ENCODE measurements around the gene IQSEC1.
A peak's percentile ranks its signal among the peaks of the same experiment; 100 is the strongest.

Gene IQSEC1

GRCh38 chr3:12969486-12969885 is 103.7 kb downstream of the IQSEC1 start:
- DNase-seq (ENCODE audit: low read depth in 2 of 2): no peak

DNA sequence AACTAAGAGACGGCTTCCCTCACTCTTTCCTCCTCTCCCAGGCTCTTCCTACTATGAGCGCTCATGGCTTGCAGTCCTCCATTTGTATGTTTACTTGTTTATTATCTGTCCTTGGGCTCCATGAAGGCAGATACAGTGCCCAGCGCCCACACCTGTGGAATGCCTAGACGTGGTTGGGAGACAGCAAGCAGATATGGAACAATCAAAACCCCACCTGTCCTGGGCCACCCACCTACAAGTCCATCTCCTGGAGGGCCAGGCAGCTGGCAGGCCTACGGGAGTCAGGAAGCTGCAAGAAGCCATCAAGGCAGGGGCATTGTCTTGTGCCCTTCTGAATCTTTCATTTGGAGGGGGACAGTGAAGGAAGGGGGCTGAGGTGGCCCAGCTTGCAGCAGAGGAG is 104.7 kb downstream of the IQSEC1 start:
- no peak for DNase-seq (ENCODE audit: low read depth in 2 of 2)

DNA sequence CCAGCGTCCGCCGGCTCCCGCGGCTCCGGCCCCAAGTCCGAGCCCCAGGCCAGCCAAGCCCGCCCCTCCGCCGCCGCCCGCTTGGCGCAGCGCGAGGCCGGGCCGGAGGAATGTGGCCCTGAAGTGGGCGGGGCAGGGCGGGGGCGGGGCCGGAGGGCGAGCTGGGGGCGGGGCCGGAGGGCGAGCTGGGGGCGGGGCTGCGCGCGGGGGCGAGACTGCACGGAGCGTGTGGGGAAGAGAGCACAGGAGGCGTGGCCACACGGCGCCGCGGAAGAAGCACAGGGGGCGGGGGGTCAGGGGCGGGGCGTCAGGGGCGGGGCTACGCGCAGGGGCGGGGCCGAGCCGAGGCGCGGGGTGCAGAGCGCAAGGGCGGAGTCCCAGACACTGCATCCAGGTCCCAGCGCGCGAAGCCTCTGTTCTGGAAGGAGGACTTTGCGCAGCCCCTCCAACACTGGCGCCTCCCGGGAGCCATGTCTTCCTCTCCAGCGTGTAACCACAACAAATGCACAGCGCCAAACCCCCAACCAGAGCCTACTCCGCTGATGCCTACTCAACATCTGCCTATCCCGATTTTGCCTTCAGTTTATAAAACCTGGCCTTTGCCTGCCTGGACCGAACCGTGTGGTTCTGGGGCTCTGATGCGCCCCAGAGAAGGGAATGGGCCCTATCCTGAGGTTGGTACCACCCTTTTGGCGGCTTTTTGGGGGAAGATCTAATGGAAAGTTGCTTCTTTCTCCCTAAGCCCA is 105.5 kb downstream of the IQSEC1 start:
- peak; percentile 78 to 83 for DNase-seq (ENCODE audit: low read depth in 2 of 2)

- DNase-seq (ENCODE audit: low read depth in 2 of 2): no peak
Measured at GRCh38 chr3:12966847-12967605, 106.2 kb downstream of the IQSEC1 start.

DNA sequence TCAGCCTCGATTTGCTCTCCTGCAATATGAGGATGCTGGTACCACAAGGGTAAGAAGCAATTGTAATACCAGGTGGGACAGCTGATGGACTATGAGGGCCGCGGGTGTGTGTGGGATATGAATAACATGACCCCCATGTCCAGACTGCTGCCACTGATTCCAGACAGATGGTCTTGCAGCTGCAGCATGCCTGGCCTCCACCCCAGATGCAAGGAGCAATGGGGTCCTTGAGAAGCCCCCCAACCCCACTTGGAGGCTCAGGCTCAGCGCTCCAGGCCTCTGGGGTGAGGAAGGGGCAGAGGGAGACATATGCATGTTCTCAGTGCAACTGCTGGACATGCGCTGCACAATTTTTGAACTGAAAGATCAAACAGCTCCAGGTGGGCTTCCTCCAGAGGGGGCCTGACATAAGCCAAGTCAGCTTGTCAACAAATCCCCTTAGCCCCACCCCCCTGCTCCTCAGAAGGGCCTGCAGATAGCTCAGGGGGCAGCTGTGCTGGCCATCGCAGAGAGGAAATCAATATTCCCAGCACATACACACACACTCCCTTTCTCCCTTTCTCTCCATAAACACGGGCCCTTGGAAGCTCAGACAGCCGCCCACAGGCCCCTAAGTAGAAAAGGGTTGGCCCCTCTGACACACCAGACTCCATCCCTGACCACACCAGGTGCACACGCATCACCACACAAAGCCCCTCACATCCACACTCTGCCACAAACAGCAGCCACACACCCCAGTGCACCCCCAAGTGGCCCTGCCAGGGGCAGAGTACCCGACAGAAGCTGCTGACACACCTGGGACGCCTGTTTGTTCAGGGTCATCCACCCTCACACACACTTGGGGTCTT is 107.0 kb downstream of the IQSEC1 start:
- DNase-seq (ENCODE audit: low read depth in 2 of 2): no peak

DNA sequence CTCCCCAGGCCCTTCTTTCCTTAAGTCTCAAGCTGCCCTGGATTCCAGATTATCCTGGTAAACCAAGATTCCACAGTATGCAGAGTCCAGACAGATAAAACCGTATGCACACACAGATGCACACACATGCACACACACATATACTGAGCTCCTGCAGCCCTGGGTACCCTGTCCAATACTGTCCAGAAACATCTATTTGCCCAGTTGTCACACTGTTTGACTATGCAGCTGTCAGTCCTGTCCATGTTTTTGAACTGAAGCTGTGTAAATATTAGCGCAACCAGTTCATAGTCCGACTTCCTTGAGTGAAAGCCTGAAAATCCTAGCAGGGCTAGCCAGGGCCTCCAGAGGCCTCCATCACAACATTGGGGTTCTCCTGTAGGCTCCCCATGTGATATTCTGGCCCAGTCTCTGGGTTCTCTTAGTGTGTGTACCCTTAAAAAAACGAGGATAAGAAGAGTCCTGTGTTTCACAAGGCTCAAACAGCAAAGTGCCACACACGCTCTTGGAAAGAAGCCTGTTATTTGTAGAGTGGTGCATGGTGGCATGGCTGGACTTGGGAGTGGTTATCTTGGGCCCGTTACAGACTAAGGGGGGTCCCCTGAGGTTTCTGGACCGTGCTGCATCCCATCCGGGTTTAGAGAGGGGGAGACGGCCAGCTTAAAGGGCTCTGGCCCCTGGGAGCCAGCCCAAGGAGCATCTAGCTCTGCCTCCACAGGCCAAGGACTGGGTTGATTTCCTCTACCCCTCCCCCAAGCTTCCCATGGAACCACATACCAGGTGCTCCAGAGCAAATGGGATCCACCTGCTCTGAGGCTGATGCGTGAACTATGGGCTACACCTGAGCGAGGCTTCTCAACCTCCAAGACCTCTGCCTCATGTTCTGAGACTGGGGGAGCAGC is 108.3 kb downstream of the IQSEC1 start:
- no peak for DNase-seq (ENCODE audit: low read depth in 2 of 2)

DNA sequence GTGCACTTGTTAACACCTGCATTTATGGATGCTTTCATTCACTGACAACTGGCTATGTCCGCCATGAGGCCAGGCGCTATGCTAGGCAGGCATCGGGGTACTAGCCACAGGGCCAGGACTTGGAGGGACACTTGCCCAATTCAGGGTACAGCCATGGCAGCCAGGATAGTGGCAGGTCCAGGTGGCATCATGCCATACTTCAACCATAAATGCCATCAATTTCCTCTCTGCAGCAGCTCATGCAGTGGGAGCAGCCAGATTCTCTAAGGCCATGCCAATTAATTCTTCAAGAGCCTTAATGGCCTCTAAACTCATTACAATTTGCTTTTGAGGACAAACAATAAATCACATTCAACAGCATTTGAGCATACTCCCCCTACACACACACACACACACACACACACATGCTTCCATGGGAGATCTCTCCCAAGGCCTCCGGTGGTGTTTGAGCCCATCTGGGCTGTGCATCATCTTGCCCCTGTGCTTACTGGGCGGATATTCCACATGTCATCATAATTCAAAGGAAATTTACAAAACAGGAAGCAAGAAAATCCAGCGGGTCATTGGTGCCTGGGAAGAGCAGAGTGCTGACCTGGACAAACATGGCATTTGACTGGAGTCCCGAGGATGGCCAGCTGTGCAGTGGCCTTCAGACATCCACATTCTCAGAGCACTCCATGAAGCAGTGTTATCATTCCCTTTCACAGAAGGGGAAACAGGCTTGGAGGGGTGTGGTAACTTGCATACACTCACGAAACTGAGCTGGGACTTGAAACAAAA is 109.1 kb downstream of the IQSEC1 start:
- no peak for DNase-seq (ENCODE audit: low read depth in 2 of 2)

DNA sequence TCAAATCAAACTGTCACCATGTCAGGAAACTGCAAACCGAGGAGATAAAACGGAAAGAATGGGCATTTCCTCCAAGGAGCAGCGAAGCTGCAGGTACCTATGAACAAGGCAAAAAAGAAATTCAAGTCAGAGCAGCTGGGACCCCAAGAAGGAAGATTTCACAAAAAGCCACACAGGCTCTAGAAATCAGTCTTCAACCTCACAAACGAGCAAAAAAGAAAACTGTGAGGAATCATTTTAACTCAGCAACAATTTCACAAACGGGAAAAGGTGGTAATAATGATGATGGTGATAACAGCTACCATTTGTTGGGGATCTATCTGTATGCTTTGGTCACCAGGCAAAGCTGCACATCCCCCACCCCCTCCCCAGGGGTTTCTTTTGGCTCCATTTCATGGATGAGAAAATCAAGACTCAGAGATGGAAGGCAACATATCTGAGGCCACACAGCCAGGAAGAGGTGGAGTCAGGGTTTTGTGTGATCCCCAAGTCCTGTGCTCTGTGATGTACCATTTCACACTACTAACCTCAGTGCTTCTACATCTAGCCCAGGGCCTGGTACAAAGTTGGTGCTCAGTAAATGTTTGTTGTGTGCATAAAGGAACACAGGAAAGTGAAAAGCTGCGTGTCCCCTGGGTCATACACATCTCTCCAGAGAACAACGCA is 109.9 kb downstream of the IQSEC1 start:
- no peak for DNase-seq (ENCODE audit: low read depth in 2 of 2)

DNA sequence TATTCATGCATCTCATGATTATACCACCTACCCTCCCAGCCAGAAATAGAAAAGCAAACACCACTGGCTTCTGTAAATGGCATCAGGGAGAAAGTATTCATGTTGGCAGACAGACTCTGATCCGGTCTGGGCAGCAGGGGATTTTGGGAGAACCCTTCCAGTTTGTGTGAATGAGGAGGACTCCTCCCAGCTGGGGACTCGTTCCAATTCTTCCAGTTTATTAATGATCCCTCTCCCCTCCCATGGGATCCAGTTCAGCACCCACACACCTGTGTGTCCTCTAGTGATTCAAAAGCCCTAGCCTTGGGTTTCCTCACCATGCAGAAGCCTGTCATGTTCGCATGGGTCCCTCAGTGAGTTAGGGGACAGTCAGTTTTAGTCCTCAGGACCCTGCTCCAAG is 110.9 kb downstream of the IQSEC1 start:
- DNase-seq (ENCODE audit: low read depth in 2 of 2): no peak

GRCh38 chr3:12961697-12962036 is 111.6 kb downstream of the IQSEC1 start:
- no peak for DNase-seq (ENCODE audit: low read depth in 2 of 2)

DNA sequence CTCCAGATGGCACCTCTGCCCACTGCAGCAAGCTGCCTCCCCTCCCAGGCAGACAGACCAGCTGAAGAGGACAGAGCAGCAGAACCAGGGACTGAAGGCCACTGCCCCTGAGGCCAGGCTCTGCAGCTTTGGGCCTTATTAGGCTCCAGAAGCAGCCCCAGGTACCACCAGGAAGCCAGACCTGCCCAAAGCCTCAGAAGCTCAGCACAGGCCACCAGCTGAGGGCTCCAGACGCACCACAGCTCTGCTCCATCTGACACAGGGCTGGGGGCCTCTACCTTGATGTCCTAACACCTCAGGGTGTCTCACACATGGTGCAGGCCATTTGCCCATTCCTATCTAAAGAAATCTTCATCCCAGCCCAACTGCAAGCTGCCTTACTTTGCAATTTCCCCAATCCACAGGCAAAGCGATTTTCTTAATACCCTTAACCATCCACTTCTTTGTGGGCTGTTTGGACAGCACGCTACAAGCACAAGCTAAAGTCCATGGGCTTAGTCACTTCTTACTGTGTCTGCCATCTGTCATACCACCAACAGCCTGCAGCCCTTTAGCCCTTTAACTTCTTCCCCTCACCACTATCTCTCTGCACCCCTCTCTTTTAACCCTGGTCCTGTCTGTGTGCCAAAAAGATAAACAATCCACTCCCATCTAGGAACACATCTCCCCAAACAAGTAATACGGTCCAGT is 112.1 kb downstream of the IQSEC1 start:
- DNase-seq (ENCODE audit: low read depth in 2 of 2): no peak

DNA sequence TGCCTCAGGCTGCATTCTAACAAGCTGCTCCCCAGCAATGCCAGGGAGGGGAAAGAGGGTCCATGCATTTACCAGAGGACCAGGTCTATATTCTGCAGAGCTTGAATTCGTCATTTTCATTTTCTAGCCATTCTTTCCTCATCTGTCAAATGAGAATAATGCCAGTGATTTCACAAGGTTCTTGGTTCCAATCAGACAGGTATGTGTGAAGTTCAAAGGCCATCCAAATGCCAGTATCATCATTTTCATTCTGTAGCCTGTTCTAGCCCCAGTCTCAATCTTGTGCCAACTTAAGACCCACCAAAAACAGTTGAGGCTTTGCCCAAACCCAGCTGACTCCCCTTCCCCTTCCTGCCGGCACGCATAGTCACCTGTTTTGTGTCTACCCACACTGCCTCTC is 112.7 kb downstream of the IQSEC1 start:
- no peak for DNase-seq (ENCODE audit: low read depth in 2 of 2)

GRCh38 chr3:12959838-12960378 is 113.3 kb downstream of the IQSEC1 start:
- no peak for DNase-seq (ENCODE audit: low read depth in 2 of 2)

DNA sequence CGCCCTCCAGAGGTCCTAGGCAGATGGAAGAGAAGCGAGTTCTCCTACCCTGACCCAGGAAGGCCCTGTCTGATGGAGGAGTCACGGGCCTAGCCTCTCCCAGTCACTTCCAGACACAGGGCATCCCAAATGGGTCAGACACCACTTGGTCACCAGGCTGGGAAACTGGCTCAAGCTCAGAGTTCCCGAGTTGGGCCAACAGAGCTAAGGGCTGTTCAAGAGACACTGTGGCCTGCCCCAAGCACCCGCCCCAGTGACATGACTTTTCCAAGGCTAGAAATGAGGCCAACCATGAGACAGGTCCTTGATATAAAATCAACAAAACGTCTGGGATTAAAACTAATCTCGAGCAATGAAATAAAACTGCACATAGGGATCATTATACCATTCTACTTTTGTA is 113.8 kb downstream of the IQSEC1 start:
- DNase-seq (ENCODE audit: low read depth in 2 of 2): no peak

DNA sequence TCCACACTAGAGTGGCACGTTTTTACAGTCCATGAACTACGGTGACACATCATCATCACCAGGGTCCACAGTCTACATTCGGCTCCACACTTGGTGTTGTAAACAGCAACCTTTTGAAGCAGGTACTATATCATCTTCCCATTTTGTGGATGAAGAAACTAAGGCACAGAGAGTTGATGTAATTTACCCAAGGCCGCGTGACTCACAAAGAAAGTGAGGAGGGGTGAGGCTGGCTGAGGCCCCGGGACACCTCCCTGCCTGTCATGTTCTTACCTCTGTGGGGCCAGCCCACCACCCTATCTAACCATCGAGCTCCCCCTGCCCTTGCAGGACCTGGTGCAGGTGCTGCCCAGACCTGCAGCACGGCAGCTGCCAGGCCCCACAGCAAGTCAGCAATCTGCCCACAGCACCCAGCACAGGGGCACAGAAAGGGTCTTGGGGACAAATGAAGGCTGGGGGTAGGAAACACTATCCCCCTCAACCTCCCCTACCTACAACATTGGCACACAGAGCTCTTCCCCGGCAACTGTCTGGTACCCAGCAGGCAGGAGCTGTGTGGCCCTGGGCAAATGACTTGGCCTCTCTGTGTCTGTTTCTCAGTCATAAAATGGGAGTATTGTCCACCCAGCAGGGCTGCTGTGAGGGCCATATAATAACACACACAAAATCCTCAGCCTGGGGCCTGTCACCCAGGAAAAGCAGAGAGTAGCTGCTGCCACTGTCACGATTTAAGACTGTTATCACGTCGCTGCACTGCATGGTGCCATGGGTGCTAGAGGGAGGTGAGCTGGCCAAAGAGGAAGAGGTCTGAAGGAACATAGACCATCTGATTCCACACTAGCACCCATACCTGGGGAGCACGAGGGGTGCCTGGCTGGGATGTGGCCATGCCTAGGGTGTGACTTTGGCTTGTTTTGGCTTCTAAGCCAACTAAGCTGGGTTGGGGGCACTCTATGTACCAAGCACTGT is 115.1 kb downstream of the IQSEC1 start:
- no peak for DNase-seq (ENCODE audit: low read depth in 2 of 2)

- no peak for DNase-seq (ENCODE audit: low read depth in 2 of 2)
Measured at GRCh38 chr3:12957339-12957738, 115.9 kb downstream of the IQSEC1 start.

DNA sequence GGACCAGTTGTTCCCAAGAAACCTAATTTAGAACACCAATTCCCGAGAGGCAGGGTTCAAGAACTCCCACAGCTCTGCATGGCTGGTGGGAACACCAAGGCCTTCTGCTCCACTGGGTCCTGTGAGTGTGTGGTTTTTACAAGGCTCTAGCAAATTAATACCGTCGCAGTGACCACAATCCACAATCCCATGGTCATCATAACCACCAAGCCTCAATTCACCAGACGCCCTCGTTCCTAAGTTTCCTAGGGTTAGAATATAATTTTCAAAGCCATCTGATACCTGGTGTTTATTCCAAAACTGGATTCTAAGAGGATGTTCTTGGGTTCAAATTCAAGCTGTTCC is 116.9 kb downstream of the IQSEC1 start:
- DNase-seq (ENCODE audit: low read depth in 2 of 2): no peak

- no peak for DNase-seq (ENCODE audit: low read depth in 2 of 2)
Measured at GRCh38 chr3:12955651-12956315, 117.4 kb downstream of the IQSEC1 start.

Data from stimulated activated CD4-positive, alpha-beta T cell treated with anti-CD3 and anti-CD28 coated beads, Interleukin-1b, Interleukin-23, amount 100 ng/mL, for 1 hour (primary cell).